HG03280 (cell line): ENCODE data around the gene GNB2.
"Not testable (repeated sequence)": the region's sequence is repeated elsewhere in the genome, so short reads cannot be mapped to it uniquely, and the experiment has no call there.

Experiments
- ATAC-seq: cut with Tn5 transposase; IDR thresholded peaks from one replicate; pipeline ENCODE4 v1.9.1; 2021; ENCODE audit warnings: mild to moderate bottlenecking, moderate library complexity; ENCODE audit not compliant: unreplicated experiment

The GNB2 gene

DNA sequence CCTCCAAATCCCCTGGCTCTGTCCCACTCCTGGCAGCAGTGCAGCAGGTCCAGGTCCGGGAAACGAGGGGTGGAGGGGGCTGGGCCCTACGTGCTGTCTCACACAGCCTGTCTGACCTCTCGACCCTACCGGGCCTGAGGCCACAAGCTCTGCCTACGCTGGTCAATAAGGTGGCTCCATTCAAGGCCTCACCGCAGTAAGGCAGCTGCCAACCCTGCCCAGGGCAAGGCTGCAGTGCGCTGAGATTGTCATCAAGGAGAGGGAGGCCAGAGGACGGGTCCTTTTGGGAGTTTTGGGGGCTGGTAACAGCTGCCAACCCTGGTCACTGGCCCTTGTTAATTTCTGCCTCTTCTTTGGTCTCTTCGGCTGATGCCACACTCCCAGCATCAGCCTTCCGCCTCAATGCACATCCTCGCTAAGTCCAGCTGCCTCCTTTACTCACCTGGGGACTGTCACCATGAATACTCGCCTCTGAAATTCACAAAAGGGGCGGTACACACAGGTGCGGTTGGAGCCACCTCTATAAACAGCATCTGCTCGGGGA is 50.3 kb downstream of the GNB2 start:
- no peak for ATAC-seq

- ATAC-seq: not testable (repeated sequence)
Measured at GRCh38 chr7:100724364-100724763, 50.8 kb downstream of the GNB2 start.

DNA sequence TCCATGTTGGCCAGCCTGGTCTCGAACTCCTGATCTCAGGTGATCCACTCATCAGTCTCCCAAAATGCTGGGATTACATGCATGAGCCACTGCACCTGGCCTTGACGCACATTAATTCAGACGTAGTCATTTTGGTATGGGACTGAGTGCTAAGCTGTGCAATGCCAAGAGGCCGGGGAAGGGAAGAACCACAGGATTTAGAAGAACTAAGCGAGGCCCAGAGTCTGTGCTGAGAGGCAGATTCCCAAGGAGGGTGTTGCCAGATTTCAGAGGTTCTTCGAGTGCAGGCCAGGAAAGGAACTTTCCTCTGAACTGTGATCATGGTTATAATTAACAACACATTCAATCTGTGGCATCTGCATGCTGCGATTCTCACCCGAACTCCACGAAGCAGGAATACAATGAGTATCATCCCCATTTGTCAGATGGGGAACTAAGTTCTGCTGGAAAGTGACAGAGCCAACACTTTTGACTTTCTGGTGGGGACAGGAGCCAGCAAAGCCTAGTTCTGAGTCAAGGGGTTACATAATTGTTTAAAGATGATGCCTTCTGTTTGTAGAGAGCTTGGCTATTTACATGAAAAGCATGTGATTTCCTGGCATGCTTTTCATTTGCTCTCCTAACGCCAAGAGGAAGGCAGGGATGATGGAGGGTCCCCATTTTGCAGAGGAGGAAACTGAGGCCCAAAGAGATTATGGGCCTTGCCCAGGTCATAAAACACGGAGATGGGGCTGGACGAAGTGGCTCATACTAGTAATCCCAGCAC is 53.6 kb downstream of the GNB2 start:
- ATAC-seq: no peak

GRCh38 chr7:100728196-100728595 is 54.7 kb downstream of the GNB2 start:
- ATAC-seq: no peak
